Spleen (tissue), 7 donors: Measurements from ENCODE around the gene SERPINA4.

Experiments
- POLR2A ChIP-seq, 3 donors: fragments of 450-650 bp; IDR thresholded peaks; one replicate each; pipeline ENCODE4 v1.5.1; 2017; ENCODE audit warnings: antibody characterized with exemption in 3 of 3, mild to moderate bottlenecking in 1 of 3
- TF ChIP-seq, protein P1 (sequence below), 11 experiments: fragments of 200-600 bp in 7 of 11; fragments of 450-650 bp in 4 of 11; sonication (generic) in 4 of 11; IDR thresholded peaks in 8 of 11; conservative IDR thresholded peaks in 3 of 11; 1 replicate in 7 of 11; 2 replicates in 4 of 11; pipeline versions ENCODE4 v1.4.0 to v1.8.0; 2016 to 2021; ENCODE audit warnings: antibody characterized with exemption in 11 of 11, inconsistent platforms in 4 of 11, mild to moderate bottlenecking in 1 of 11
- donor health status: DM: no; HTN: no; CAD: no; lungs with moderate emphysema.
- donor health status: DM: no; HTN: no; CAD: no.
- donor health status: DM: no; HTN: no; CAD: no.

DNA sequence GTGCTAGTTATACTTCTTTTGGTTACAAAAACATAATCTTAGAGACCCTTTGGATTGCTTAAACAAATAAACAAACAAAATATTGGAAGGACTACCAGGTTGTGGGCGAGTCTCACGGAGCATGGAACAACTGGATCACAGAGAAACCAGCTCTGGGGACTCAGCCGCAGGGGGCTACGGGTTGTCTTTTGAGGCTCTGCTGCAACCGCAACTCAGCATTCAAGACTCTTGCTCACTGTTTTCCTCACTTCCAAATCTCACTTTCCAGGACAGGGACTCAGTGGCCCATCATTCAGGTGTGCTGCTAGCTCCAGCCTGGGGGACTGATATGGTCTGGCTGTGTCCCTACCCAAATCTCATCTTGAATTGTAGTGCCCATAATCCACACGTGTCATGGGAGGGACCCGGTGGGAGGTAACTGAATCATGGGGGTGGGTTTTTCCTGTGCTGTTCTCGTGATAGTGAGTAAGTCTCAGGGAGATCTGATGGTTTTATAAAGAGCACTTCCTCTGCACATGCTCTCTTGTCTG lies 14.0 kb upstream of the SERPINA4 start:
- no peak for TF ChIP-seq POLR2A (IDR thresholded peaks at IDR 0.05)
- TF ChIP-seq, protein P1, sequence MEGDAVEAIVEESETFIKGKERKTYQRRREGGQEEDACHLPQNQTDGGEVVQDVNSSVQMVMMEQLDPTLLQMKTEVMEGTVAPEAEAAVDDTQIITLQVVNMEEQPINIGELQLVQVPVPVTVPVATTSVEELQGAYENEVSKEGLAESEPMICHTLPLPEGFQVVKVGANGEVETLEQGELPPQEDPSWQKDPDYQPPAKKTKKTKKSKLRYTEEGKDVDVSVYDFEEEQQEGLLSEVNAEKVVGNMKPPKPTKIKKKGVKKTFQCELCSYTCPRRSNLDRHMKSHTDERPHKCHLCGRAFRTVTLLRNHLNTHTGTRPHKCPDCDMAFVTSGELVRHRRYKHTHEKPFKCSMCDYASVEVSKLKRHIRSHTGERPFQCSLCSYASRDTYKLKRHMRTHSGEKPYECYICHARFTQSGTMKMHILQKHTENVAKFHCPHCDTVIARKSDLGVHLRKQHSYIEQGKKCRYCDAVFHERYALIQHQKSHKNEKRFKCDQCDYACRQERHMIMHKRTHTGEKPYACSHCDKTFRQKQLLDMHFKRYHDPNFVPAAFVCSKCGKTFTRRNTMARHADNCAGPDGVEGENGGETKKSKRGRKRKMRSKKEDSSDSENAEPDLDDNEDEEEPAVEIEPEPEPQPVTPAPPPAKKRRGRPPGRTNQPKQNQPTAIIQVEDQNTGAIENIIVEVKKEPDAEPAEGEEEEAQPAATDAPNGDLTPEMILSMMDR (IDR thresholded peaks at IDR 0.05 in 8 of 11, conservative IDR thresholded peaks at IDR 0.05 in 3 of 11) = no peak
